ENCODE data around the gene BACE2.

BACE2 gene

GRCh38 chr21:41282412-41282811 is 114.5 kb downstream of the BACE2 start:
- no peaks in the 10 kb centered on the region for H3K36me3 ChIP-seq

GRCh38 chr21:41283211-41283818 is 115.4 kb downstream of the BACE2 start:
- no peak overlapping the region for H3K27ac ChIP-seq
- no peaks in the 10 kb centered on the region for H3K9me3 ChIP-seq
- peak; percentile 80 to 83 for TF ChIP-seq CTCF (IDR thresholded peaks at IDR 0.05)
- no peaks in the 10 kb centered on the region for H3K27me3 ChIP-seq
- H3K4me1 ChIP-seq, result peaks cover 0 to 10% (median 2%) of the 10 kb centered on the region in 4 donors
- H3K4me3 ChIP-seq, result no peak overlapping the region
- intact Hi-C loops (cut with DNase I; ENCODE audit: low total_unique reads), result loop anchor here (2.0 kb wide), 1 partner anchor 177 kb away; no protein-coding TSS in a partner anchor
- H3K36me3 ChIP-seq, result no peaks in the 10 kb centered on the region
- DNase-seq, result no peak

More at GRCh38 chr21:41282412-41282811, 114.5 kb downstream of the BACE2 start:
- Histone ChIP-seq H3K27me3 (no peaks in the 10 kb centered on the region), H3K4me1 (peaks cover 0 to 15% (median 2%) of the 10 kb centered on the region in 4 donors), H3K27ac (no peak overlapping the region), H3K4me3 (no peak overlapping the region), H3K9me3 (no peaks in the 10 kb centered on the region)
- no peak for TF ChIP-seq CTCF (IDR thresholded peaks at IDR 0.05)
- DNase-seq, result no peak
- intact Hi-C loops (cut with DNase I; ENCODE audit: low total_unique reads), result loop anchor here (2.0 kb wide), 1 partner anchor 178 kb away; no protein-coding TSS in a partner anchor

- no peaks in the 10 kb centered on the region for H3K9me3 ChIP-seq
- intact Hi-C loops (cut with DNase I; ENCODE audit: low total_unique reads), result no loop called here
- no peaks in the 10 kb centered on the region for H3K36me3 ChIP-seq
- H3K4me1 ChIP-seq, result peaks cover 0 to 7% (median 2%) of the 10 kb centered on the region in 4 donors
- no peak for DNase-seq
- TF ChIP-seq CTCF (IDR thresholded peaks at IDR 0.05), result no peak
- peaks cover 0 to 28% of the 10 kb centered on the region in 2 donors for H3K27me3 ChIP-seq
- no peak overlapping the region for H3K4me3 ChIP-seq
- H3K27ac ChIP-seq, result no peak overlapping the region
Measured at GRCh38 chr21:41289431-41289830, 121.5 kb downstream of the BACE2 start.

GRCh38 chr21:41290106-41290799 is 122.3 kb downstream of the BACE2 start:
- Histone ChIP-seq H3K27me3 (peaks cover 0 to 35% of the 10 kb centered on the region in 2 donors), H3K4me1 (peaks cover 0 to 7% (median 2%) of the 10 kb centered on the region in 4 donors), H3K36me3 (no peaks in the 10 kb centered on the region), H3K9me3 (no peaks in the 10 kb centered on the region), H3K27ac (no peak overlapping the region), H3K4me3 (peak overlapping the region; percentile 6 to 39)
- intact Hi-C loops (cut with DNase I; ENCODE audit: low total_unique reads), result no loop called here
- DNase-seq, result no peak
- no peak for TF ChIP-seq CTCF (IDR thresholded peaks at IDR 0.05)

GRCh38 chr21:41294548-41295231 is 126.7 kb downstream of the BACE2 start:
- H3K27ac ChIP-seq, result no peak overlapping the region
- H3K9me3 ChIP-seq, result peaks cover 0 to 4% (median 0%) of the 10 kb centered on the region in 3 donors
- no peak for TF ChIP-seq CTCF (IDR thresholded peaks at IDR 0.05)
- DNase-seq, result no peak
- H3K4me1 ChIP-seq, result peaks cover 0 to 7% (median 2%) of the 10 kb centered on the region in 4 donors
- H3K4me3 ChIP-seq, result no peak overlapping the region
- intact Hi-C loops (cut with DNase I; ENCODE audit: low total_unique reads), result no loop called here
- H3K36me3 ChIP-seq, result no peaks in the 10 kb centered on the region
- peaks cover 0 to 48% of the 10 kb centered on the region in 2 donors for H3K27me3 ChIP-seq
